HCT116 (cell line): Measurements from ENCODE around the gene FAM131B. TPM values are rescaled to one million over a fixed set of nuclear protein-coding genes. Genes with fewer than 3 reads are reported as not detected.

Source experiments
- ATAC-seq: fragments of 200-7000 bp; cut with Tn5 transposase; 2 replicates; pipeline ENCODE4 v1.9.1; 2020; ENCODE audit warnings: mild to moderate bottlenecking, moderate library complexity
- BruUV-seq: library from RNA; stranded (reverse); fragments of 400-500 nt; replicated peaks from 2 replicates; lab custom pipeline; 2021; lab: Mats Ljungman, UMichigan
- CTCF ChIA-PET: fragments of 300-600 bp; sonication (Branson Sonifier 250); formaldehyde crosslinking; loops from one replicate; lab custom pipeline; 2021; ENCODE audit warnings: antibody characterized with exemption; lab: Charles Lee
- POLR2A ChIA-PET: fragments of 300-600, 350-600 bp; sonication (Branson Sonifier 250); formaldehyde crosslinking; loops from one replicate; lab custom pipeline; 2021; ENCODE audit warnings: antibody characterized with exemption; lab: Charles Lee
- RAD21 ChIA-PET, 2 experiments: fragments of 300-600 bp; sonication (Branson Sonifier 250); formaldehyde crosslinking; loops; one replicate each; lab custom pipeline; 2023; ENCODE audit warnings: low total read pairs in 2 of 2; ENCODE audit not compliant: uncharacterized antibody in 2 of 2, unreplicated experiment in 2 of 2, low non-redundant PET in 1 of 2; lab: Charles Lee
- DNase-seq: peaks from one replicate; pipeline ENCODE4 v3.0.0-alpha.2; 2010; ENCODE audit warnings: low read depth, low spot score
- H2AFZ ChIP-seq: fragments of 200-600 bp; shearing (Covaris generic), sonication (generic); 2 replicates; pipeline ENCODE4 v1.6.1; 2017; ENCODE audit warnings: low read depth, mixed run types, mixed read lengths, antibody characterized with exemption, low read length; ENCODE audit not compliant: poor library complexity, severe bottlenecking
- H3K27ac ChIP-seq: 2 replicates; pipeline ENCODE4 v1.5.1; 2012; ENCODE audit warnings: low read depth, low read length
- H3K27me3 ChIP-seq: fragments of 200-600 bp; sonication (generic); 2 replicates; pipeline ENCODE4 v1.6.1; 2016; ENCODE audit warnings: mixed run types, low read length, mixed read lengths; ENCODE audit not compliant: insufficient read depth
- H3K36me3 ChIP-seq, 2 experiments: fragments of 200-500 bp in 1 of 2; fragments of 200-600 bp in 1 of 2; sonication (Bioruptor generic) in 1 of 2; sonication (generic) in 1 of 2; 2 replicates each; pipeline versions ENCODE4 v1.5.1 to v1.6.1; 2014 to 2016; ENCODE audit warnings: low read length in 2 of 2, inconsistent platforms in 1 of 2, mixed read lengths in 1 of 2, mixed run types in 1 of 2; ENCODE audit not compliant: insufficient read depth in 2 of 2, control insufficient read depth in 1 of 2
- H3K4me1 ChIP-seq, 2 experiments: fragments of 200-600 bp in 1 of 2; sonication (generic) in 1 of 2; 2 replicates each; pipeline versions ENCODE4 v1.5.1 to v1.6.1; 2012 to 2017; ENCODE audit warnings: low read length in 2 of 2, inconsistent platforms in 1 of 2, mild to moderate bottlenecking in 1 of 2, mixed read lengths in 1 of 2, mixed run types in 1 of 2, moderate library complexity in 1 of 2; ENCODE audit not compliant: insufficient read depth in 2 of 2, control insufficient read depth in 1 of 2
- H3K4me2 ChIP-seq: fragments of 200-600 bp; sonication (generic); 2 replicates; pipeline ENCODE4 v1.6.1; 2017; ENCODE audit warnings: mixed run types, low read length, mixed read lengths
- H3K4me3 ChIP-seq, 2 experiments: fragments of 200-600 bp in 1 of 2; sonication (generic) in 1 of 2; replicated peaks in 1 of 2; 2 replicates each; pipeline ENCODE4 v1.5.1; 2011 to 2016; ENCODE audit warnings: low read length in 2 of 2, control low read depth in 1 of 2, low read depth in 1 of 2, mild to moderate bottlenecking in 1 of 2, mixed read lengths in 1 of 2, mixed run types in 1 of 2
- H3K79me2 ChIP-seq: fragments of 200-600 bp; sonication (generic); 2 replicates; pipeline ENCODE4 v1.6.1; 2017; ENCODE audit warnings: mild to moderate bottlenecking, mixed run types, low read length, moderate library complexity, mixed read lengths; ENCODE audit not compliant: insufficient read depth
- H3K9ac ChIP-seq: fragments of 200-600 bp; sonication (generic); 2 replicates; pipeline ENCODE4 v1.6.1; 2016; ENCODE audit warnings: low read length, mixed read lengths
- H3K9me2 ChIP-seq: fragments of 200-600 bp; sonication (generic), shearing (Covaris generic); 2 replicates; pipeline ENCODE4 v1.6.1; 2017; ENCODE audit warnings: mixed run types, mild to moderate bottlenecking, moderate library complexity; ENCODE audit not compliant: insufficient read depth
- H3K9me3 ChIP-seq, 2 experiments: fragments of 200-500 bp in 1 of 2; fragments of 200-600 bp in 1 of 2; sonication (Bioruptor generic) in 1 of 2; sonication (generic) in 1 of 2; 2 replicates each; pipeline ENCODE4 v1.6.1; 2014 to 2017; ENCODE audit warnings: low read length in 2 of 2, mixed read lengths in 2 of 2, inconsistent platforms in 1 of 2, low read depth in 1 of 2, mild to moderate bottlenecking in 1 of 2, mixed run types in 1 of 2, moderate library complexity in 1 of 2; ENCODE audit not compliant: control insufficient read depth in 1 of 2, insufficient read depth in 1 of 2
- H4K20me1 ChIP-seq: fragments of 200-600 bp; sonication (generic), shearing (Covaris generic); 2 replicates; pipeline ENCODE4 v1.6.1; 2017; ENCODE audit warnings: mixed run types, mild to moderate bottlenecking, moderate library complexity; ENCODE audit not compliant: insufficient read depth
- CEBPB ChIP-seq: IDR thresholded peaks from 2 replicates; pipeline ENCODE4 v1.6.1; 2012; ENCODE audit warnings: low read depth
- EZH2phosphoT487 ChIP-seq: fragments of 200-600 bp; IDR thresholded peaks from 2 replicates; pipeline ENCODE4 v1.6.1; 2018; ENCODE audit warnings: antibody characterized with exemption, borderline replicate concordance
- FOSL1 ChIP-seq: IDR thresholded peaks from 2 replicates; pipeline ENCODE4 v1.6.1; 2012; ENCODE audit warnings: low read depth
- JUND ChIP-seq: IDR thresholded peaks from 2 replicates; pipeline ENCODE4 v1.6.1; 2012
- POLR2A ChIP-seq: IDR thresholded peaks from 2 replicates; pipeline ENCODE4 v1.7.0; 2011; ENCODE audit warnings: borderline replicate concordance; ENCODE audit not compliant: insufficient read depth, insufficient read length; ENCODE audit errors: extremely low read depth
- POLR2AphosphoS5 ChIP-seq: IDR thresholded peaks from 2 replicates; pipeline ENCODE4 v1.6.1; 2011; ENCODE audit warnings: mild to moderate bottlenecking, low read depth, low read length, moderate library complexity
- SP1 ChIP-seq: IDR thresholded peaks from 2 replicates; pipeline ENCODE4 v1.6.1; 2012; ENCODE audit warnings: low read depth
- SRF ChIP-seq: IDR thresholded peaks from 2 replicates; pipeline ENCODE4 v1.6.1; 2012; ENCODE audit warnings: low read depth
- YY1 ChIP-seq: IDR thresholded peaks from 2 replicates; pipeline ENCODE4 v1.6.1; 2011; ENCODE audit warnings: low read length, low read depth, moderate library complexity, mild to moderate bottlenecking; ENCODE audit not compliant: insufficient replicate concordance; ENCODE audit errors: extremely low read depth
- ZFX ChIP-seq: fragments of 450-650 bp; IDR thresholded peaks from 2 replicates; pipeline ENCODE4 v1.6.1; 2017
- intact Hi-C: fragments of 100-400 bp; cut with micrococcal nuclease; formaldehyde crosslinking; loops from 2 replicates; pipeline ENCODE4 v1.10.0; 2022
- total RNA-seq: library from RNA; stranded (reverse); gene quantifications from one replicate; pipeline ENCODE4 v1.2.1, GENCODE V29; 2021; ENCODE audit not compliant: unreplicated experiment
- TF ChIP-seq, protein P1 (sequence below), 3 experiments: fragments of 200-600 bp in 1 of 3; sonication (generic) in 1 of 3; IDR thresholded peaks in 2 of 3; conservative IDR thresholded peaks in 1 of 3; 2 replicates each; pipeline ENCODE4 v1.5.1; 2012 to 2017; ENCODE audit warnings: low read depth in 2 of 3, low read length in 2 of 3, antibody characterized with exemption in 1 of 3, borderline replicate concordance in 1 of 3, control low read depth in 1 of 3, mild to moderate bottlenecking in 1 of 3, mixed read lengths in 1 of 3, mixed run types in 1 of 3, moderate library complexity in 1 of 3; ENCODE audit not compliant: insufficient read depth in 1 of 3
- TF ChIP-seq, protein P2 (sequence below): IDR thresholded peaks from 2 replicates; pipeline ENCODE4 v1.6.1; 2012
- TF ChIP-seq, protein P3 (sequence below): IDR thresholded peaks from 2 replicates; pipeline ENCODE4 v1.6.1; 2012
- TF ChIP-seq, protein P4 (sequence below): IDR thresholded peaks from 2 replicates; pipeline ENCODE4 v1.6.1; 2012; ENCODE audit warnings: low read depth

The FAM131B gene
- total RNA-seq, 1 experiment from 2014 or later, result 0.20 TPM

DNA sequence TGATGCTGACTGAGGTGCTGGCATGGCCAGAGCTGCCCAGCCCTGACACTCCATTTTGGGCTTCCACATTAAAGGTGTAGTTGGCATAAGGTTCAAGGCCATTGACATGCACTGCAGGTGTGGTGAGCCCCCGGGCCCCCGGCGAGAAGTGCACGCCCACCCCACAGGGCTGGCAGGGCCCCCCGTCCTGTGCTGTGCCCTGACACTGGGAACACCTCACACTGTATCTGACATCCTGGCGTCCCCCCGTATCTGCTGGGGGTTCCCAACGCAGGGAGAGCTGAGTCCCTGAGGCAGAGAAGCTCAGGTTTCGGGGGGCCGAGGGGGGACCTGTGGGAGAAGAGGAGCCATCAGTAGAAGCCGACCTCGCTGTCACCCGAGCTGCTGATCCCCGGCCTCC, 36.1 kb upstream of the FAM131B start:
- ChIA-PET CTCF (no interaction called here), RAD21 (no interaction called here), POLR2A (no interaction called here)
- Histone ChIP-seq H3K36me3 (peaks cover 0 to 6% of the 10 kb centered on the region in 2 experiments; a peak in 2 of 4 replicates), H2AFZ (no peak overlapping the region), H3K9ac (no peak overlapping the region), H3K4me2 (no peak overlapping the region), H3K27ac (no peak overlapping the region), H3K9me2 (no peaks in the 10 kb centered on the region), H3K9me3 (no peaks in the 10 kb centered on the region), H3K27me3 (no peaks in the 10 kb centered on the region), H3K79me2 (no peaks in the 10 kb centered on the region), H3K4me1 (no peaks in the 10 kb centered on the region), H3K4me3 (no peak overlapping the region), H4K20me1 (no peaks in the 10 kb centered on the region)
- no peak for DNase-seq
- BruUV-seq, result no TSS peak
- no peak for ATAC-seq
- intact Hi-C loops, result no loop called here
- TF ChIP-seq ZFX (no peak), SRF (no peak), JUND (no peak), FOSL1 (no peak), POLR2A (no peak), SP1 (no peak), YY1 (no peak), EZH2phosphoT487 (no peak), POLR2AphosphoS5 (no peak), CEBPB (no peak)
- TF ChIP-seq, protein P1, sequence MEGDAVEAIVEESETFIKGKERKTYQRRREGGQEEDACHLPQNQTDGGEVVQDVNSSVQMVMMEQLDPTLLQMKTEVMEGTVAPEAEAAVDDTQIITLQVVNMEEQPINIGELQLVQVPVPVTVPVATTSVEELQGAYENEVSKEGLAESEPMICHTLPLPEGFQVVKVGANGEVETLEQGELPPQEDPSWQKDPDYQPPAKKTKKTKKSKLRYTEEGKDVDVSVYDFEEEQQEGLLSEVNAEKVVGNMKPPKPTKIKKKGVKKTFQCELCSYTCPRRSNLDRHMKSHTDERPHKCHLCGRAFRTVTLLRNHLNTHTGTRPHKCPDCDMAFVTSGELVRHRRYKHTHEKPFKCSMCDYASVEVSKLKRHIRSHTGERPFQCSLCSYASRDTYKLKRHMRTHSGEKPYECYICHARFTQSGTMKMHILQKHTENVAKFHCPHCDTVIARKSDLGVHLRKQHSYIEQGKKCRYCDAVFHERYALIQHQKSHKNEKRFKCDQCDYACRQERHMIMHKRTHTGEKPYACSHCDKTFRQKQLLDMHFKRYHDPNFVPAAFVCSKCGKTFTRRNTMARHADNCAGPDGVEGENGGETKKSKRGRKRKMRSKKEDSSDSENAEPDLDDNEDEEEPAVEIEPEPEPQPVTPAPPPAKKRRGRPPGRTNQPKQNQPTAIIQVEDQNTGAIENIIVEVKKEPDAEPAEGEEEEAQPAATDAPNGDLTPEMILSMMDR (IDR thresholded peaks at IDR 0.05 in 2 of 3, conservative IDR thresholded peaks at IDR 0.05 in 1 of 3; ENCODE audit: borderline replicate concordance in 1 of 3, insufficient read depth in 1 of 3, low read depth in 2 of 3, low read length in 2 of 3), result no peak
- TF ChIP-seq, protein P2, sequence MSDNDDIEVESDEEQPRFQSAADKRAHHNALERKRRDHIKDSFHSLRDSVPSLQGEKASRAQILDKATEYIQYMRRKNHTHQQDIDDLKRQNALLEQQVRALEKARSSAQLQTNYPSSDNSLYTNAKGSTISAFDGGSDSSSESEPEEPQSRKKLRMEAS, result no peak
- TF ChIP-seq, protein P3, sequence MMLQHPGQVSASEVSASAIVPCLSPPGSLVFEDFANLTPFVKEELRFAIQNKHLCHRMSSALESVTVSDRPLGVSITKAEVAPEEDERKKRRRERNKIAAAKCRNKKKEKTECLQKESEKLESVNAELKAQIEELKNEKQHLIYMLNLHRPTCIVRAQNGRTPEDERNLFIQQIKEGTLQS, result no peak
- TF ChIP-seq, protein P4, sequence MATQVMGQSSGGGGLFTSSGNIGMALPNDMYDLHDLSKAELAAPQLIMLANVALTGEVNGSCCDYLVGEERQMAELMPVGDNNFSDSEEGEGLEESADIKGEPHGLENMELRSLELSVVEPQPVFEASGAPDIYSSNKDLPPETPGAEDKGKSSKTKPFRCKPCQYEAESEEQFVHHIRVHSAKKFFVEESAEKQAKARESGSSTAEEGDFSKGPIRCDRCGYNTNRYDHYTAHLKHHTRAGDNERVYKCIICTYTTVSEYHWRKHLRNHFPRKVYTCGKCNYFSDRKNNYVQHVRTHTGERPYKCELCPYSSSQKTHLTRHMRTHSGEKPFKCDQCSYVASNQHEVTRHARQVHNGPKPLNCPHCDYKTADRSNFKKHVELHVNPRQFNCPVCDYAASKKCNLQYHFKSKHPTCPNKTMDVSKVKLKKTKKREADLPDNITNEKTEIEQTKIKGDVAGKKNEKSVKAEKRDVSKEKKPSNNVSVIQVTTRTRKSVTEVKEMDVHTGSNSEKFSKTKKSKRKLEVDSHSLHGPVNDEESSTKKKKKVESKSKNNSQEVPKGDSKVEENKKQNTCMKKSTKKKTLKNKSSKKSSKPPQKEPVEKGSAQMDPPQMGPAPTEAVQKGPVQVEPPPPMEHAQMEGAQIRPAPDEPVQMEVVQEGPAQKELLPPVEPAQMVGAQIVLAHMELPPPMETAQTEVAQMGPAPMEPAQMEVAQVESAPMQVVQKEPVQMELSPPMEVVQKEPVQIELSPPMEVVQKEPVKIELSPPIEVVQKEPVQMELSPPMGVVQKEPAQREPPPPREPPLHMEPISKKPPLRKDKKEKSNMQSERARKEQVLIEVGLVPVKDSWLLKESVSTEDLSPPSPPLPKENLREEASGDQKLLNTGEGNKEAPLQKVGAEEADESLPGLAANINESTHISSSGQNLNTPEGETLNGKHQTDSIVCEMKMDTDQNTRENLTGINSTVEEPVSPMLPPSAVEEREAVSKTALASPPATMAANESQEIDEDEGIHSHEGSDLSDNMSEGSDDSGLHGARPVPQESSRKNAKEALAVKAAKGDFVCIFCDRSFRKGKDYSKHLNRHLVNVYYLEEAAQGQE, result no peak
